ENCODE results near the gene LIMCH1. TPM values are rescaled to one million over a fixed set of nuclear protein-coding genes. Genes with fewer than 3 reads are reported as not detected.

The LIMCH1 gene
- total RNA-seq, 2 experiments from 2014 or later = not detected

DNA sequence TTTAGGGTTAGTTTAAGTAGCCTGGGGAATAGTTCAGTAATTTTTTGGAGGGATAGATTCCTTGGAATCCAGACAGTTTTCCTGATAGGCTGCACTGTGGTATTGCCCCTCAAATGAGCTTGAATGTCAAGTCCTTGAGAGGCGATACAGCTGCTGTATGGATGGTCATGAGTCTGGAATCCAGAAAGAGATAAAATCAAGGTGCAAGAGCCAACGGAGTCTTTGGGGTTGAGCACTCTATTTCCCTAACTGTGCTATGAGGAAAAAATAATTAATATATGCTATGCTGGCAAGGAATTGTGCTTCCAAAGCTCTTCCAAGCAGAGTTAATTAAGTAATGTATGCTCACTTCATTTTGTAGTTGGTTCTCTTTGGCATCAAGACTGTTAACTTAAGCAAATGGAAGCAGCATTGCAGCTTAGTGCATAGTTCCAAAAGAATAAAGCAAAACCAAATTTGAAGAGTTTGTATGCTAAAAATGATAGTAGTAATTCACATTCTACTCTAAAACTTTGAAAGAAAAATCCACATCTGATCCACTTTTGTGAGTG, 48.8 kb downstream of the LIMCH1 start:
- Mint-ChIP-seq H3K4me3 (no peak overlapping the region), H3K9me3 (peaks cover 5% of the 10 kb centered on the region), H3K36me3 (ENCODE audit: low read depth) (no peaks in the 10 kb centered on the region), H3K27ac (no peak overlapping the region), H3K4me1 (ENCODE audit: low read depth) (no peaks in the 10 kb centered on the region), H3K27me3 (no peaks in the 10 kb centered on the region)
- DNase-seq = no peak
- TF ChIP-seq, protein P1, sequence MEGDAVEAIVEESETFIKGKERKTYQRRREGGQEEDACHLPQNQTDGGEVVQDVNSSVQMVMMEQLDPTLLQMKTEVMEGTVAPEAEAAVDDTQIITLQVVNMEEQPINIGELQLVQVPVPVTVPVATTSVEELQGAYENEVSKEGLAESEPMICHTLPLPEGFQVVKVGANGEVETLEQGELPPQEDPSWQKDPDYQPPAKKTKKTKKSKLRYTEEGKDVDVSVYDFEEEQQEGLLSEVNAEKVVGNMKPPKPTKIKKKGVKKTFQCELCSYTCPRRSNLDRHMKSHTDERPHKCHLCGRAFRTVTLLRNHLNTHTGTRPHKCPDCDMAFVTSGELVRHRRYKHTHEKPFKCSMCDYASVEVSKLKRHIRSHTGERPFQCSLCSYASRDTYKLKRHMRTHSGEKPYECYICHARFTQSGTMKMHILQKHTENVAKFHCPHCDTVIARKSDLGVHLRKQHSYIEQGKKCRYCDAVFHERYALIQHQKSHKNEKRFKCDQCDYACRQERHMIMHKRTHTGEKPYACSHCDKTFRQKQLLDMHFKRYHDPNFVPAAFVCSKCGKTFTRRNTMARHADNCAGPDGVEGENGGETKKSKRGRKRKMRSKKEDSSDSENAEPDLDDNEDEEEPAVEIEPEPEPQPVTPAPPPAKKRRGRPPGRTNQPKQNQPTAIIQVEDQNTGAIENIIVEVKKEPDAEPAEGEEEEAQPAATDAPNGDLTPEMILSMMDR (IDR thresholded peaks at IDR 0.05) = no peak
- intact Hi-C loops (cut with micrococcal nuclease) = no loop called here
- CTCF ChIA-PET = no interaction called here
- POLR2A ChIA-PET = no interaction called here
- ATAC-seq = no peak

DNA sequence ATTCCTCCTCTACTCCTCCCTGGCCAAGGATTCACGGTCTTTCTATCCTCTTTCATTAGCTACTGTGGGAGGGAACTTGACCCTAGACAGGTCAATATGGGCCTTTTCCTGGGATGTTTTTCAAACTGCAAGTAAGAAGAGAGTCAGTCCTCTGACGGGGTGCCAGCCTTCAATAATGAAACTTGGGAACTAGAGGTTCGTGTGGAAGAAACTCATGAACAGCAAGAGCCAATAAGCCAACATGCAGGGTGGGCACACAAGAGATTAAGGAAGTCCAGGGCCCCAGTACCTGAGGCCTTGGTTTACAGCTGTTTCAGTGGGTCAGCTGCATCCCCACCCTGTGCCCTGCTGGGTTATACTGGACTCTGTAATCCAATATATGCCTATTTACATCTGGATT, 49.3 kb downstream of the LIMCH1 start:
- ATAC-seq = no peak
- ChIA-PET CTCF (no interaction called here), POLR2A (no interaction called here)
- no peak overlapping the region for H3K27ac Mint-ChIP-seq
- no peaks in the 10 kb centered on the region for H3K4me1 Mint-ChIP-seq (ENCODE audit: low read depth)
- H3K27me3 Mint-ChIP-seq = no peaks in the 10 kb centered on the region
- DNase-seq = no peak
- peaks cover 5% of the 10 kb centered on the region for H3K9me3 Mint-ChIP-seq
- no peak overlapping the region for H3K4me3 Mint-ChIP-seq
- H3K36me3 Mint-ChIP-seq (ENCODE audit: low read depth) = no peaks in the 10 kb centered on the region
- intact Hi-C loops (cut with micrococcal nuclease) = no loop called here
- TF ChIP-seq, protein P1 (IDR thresholded peaks at IDR 0.05) = no peak

DNA sequence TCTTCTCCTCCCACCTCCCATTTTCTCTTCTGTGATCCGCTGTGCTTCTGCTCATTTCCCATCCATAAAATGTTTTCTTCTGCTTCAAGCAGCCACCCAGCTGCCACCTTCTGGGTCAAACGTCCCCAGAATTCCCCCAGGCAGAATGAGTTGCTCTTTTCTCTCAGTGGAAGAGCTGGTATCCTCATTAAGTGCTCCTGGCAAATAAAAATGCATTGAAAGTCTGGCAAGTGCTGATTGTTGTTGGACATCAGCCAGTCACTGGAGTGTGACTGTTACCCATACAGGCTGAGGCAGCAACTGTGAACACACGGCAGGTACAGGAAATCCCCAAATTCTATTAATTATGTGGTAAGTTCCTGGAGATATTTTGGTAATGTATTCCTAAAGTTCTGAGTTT, 52.6 kb downstream of the LIMCH1 start:
- intact Hi-C loops (cut with micrococcal nuclease) = no loop called here
- ChIA-PET CTCF (no interaction called here), POLR2A (no interaction called here)
- H3K27ac Mint-ChIP-seq = no peak overlapping the region
- no peaks in the 10 kb centered on the region for H3K36me3 Mint-ChIP-seq (ENCODE audit: low read depth)
- ATAC-seq (no peak), DNase-seq (no peak)
- TF ChIP-seq, protein P1 (IDR thresholded peaks at IDR 0.05) = no peak
- no peaks in the 10 kb centered on the region for H3K4me1 Mint-ChIP-seq (ENCODE audit: low read depth)
- H3K27me3 Mint-ChIP-seq = peaks cover 3% of the 10 kb centered on the region
- H3K9me3 Mint-ChIP-seq = no peaks in the 10 kb centered on the region
- no peak overlapping the region for H3K4me3 Mint-ChIP-seq

DNA sequence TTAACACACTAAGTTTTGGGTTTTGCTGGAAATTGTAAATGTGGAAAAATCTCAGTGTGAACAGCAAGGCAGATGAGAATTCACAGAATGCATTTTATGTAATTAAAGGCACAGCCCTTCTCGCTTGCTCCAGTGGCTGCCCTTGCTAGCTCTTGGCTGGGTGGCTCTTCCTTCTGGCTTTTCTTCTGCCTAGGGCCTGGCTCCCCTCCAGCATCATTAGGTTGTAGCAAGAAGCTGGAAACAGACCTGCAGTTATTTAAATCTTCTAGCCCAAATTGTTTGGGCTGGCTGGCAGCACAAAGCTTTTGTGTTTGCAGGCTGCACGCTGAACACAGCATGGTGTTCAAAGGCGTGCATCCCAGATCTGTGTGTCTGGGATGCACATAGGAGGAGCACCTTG, 56.5 kb downstream of the LIMCH1 start:
- Mint-ChIP-seq H3K4me1 (ENCODE audit: low read depth) (no peaks in the 10 kb centered on the region), H3K27ac (no peak overlapping the region), H3K27me3 (peaks cover 3% of the 10 kb centered on the region), H3K4me3 (no peak overlapping the region), H3K36me3 (ENCODE audit: low read depth) (no peaks in the 10 kb centered on the region), H3K9me3 (no peaks in the 10 kb centered on the region)
- ChIA-PET POLR2A (no interaction called here), CTCF (no interaction called here)
- TF ChIP-seq, protein P1 (IDR thresholded peaks at IDR 0.05) = no peak
- no peak for ATAC-seq
- intact Hi-C loops (cut with micrococcal nuclease) = no loop called here
- no peak for DNase-seq

DNA sequence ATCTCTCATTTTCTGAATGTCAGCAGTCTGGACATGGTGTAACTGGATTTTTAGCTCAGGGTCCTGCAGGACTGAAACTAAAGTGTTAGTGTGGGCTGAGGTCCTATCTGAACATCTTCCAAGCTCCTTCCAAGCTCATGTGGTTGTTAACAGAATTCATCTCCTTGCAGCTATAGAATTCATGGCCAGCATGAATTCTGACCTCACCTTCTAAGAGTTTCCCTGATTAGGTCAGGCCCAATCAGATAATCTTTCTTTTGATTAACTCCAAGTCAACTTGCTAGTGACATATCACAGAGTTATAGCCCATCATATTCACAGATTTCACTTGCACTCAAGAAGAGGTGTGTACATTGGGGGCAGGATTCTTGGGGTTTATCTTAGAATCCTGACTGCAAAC, 59.5 kb downstream of the LIMCH1 start:
- TF ChIP-seq, protein P1 (IDR thresholded peaks at IDR 0.05) = no peak
- no peak overlapping the region for H3K27ac Mint-ChIP-seq
- ATAC-seq (no peak), DNase-seq (no peak)
- intact Hi-C loops (cut with micrococcal nuclease) = no loop called here
- ChIA-PET CTCF (no interaction called here), POLR2A (no interaction called here)
- H3K4me3 Mint-ChIP-seq = no peak overlapping the region
- no peaks in the 10 kb centered on the region for H3K36me3 Mint-ChIP-seq (ENCODE audit: low read depth)
- H3K9me3 Mint-ChIP-seq = no peaks in the 10 kb centered on the region
- peaks cover 4% of the 10 kb centered on the region for H3K27me3 Mint-ChIP-seq
- H3K4me1 Mint-ChIP-seq (ENCODE audit: low read depth) = no peaks in the 10 kb centered on the region
